ENCODE measurements around the gene GSK3B.

- no peak for TF ChIP-seq CTCF (IDR thresholded peaks at IDR 0.05; ENCODE audit: extremely low read depth in 1 of 2, insufficient read depth in 1 of 2, low read depth in 1 of 2, low read length in 2 of 2)
- no peak for TF ChIP-seq POLR2AphosphoS5 (IDR thresholded peaks at IDR 0.05; ENCODE audit: insufficient read depth, low read depth, low read length)
- no peak for TF ChIP-seq JUN (IDR thresholded peaks at IDR 0.05; ENCODE audit: borderline replicate concordance, insufficient read depth, insufficient read length, low read depth)
- no peak for TF ChIP-seq EZH2 (IDR thresholded peaks at IDR 0.05; ENCODE audit: borderline replicate concordance, low read depth, low read length, severe bottlenecking)
Measured at GRCh38 chr3:119924111-119925094, 169.8 kb downstream of the GSK3B start.
